Left hindlimb (tissue), 1 donor: ENCODE measurements around the gene ZNF581.

Experiments used
- DNase-seq: peaks from one replicate; pipeline ENCODE4 v3.0.0-alpha.2; 2018

Gene ZNF581

DNA sequence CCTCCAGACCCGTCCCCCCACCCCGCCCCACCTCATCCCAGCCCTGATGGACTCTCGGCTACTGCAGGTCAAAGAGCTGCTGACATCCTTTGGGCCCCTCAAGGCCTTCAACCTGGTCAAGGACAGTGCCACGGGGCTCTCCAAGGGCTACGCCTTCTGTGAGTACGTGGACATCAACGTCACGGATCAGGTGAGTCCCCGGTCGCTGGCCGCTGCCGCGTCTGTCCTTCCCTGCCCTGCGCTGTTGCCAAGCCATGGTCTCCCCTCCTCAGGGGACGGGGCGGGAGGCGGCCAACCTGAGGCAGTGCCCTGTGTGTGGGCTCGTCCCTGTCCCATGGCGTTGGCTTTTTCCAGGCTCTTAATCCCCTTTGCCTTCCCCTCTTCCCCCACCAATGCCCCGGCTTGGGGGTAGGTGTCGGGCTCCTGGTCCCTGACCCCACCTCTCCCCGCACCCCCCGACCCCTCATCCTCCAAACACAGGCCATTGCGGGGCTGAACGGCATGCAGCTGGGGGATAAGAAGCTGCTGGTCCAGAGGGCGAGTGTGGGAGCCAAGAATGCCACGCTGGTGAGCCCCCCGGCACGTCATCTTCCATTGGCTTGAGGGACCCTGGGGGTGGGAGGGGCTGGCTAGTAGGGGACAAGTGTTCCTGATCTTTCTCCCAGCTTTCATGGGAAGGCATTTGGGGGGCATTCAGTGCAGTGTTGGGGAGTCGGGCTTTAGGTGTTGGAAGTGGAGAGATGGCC, 25.3 kb downstream of the ZNF581 start:
- no peak for DNase-seq

- no peak for DNase-seq
Measured at GRCh38 chr19:55669418-55670279, 26.2 kb downstream of the ZNF581 start.

DNA sequence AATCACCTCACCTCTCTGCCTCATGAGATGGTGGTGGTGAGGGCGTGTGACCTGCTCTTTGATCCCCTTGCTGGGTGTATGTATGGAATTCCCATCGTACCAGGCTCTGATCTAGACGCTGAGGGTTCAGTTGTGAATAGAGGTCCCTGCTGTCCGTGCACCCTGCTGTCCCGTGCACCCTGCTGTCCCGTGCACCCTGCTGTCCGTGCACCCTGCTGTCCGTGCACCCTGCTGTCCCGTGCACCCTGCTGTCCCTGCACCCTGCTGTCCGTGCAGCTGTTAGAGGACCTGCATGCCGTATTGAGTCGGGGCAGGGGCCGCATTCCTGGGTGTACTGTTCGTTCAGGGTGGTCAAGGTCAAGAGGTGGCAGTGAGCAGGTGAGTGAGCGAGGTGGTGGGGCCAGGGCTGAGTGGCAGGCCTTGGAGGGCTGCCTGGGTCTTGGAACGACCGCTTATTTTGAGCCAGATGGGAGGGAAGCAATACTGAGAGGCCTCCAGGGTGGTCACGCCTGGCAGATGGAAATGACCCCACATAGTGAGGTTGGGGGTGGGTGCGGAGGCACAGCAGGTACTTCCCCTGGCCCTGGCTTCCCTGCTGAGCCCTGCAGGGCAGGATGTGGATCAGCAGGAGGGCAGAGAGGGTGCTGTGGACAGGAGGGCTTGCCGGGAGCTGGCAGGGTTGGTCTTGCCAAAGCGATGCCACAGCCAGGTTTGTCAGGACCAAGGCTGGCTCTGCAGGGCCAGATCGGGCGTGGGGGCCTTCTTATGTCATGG, 27.0 kb downstream of the ZNF581 start:
- peak; percentile 75 for DNase-seq

GRCh38 chr19:55671054-55671378, 27.6 kb downstream of the ZNF581 start:
- no peak for DNase-seq

GRCh38 chr19:55672418-55672817, 29.0 kb downstream of the ZNF581 start:
- DNase-seq: no peak

DNA sequence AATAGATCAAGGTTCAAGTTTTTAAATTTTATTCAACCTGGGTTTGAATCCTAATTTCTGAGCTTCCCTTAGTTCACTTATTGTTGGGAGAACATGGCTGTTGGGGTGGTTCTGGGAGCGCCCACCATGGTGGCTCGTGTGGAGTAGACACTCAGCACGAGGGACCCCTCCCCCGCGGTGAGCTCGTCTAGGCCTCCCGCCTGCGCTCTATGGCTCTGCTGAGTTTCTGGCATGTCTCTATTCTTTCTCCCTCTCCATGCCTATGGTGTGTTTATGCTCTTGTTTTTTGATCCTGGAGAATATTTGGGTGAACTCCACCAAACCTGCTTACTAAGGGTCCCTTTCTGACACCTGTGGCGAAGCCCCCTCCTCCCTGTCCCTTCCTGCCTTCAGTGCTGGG, 30.0 kb downstream of the ZNF581 start:
- DNase-seq: no peak

GRCh38 chr19:55673889-55674288, 30.4 kb downstream of the ZNF581 start:
- no peak for DNase-seq

- DNase-seq: no peak
Measured at GRCh38 chr19:55674459-55674840, 31.0 kb downstream of the ZNF581 start.

- peak; percentile 97 for DNase-seq
Measured at GRCh38 chr19:55674841-55675660, 31.6 kb downstream of the ZNF581 start, which contains the start of gene EPN1. TSS of gene EPN1 (plus strand) at chr19:55675226. CDS start at chr19:55678628, 3,402 bp downstream.

GRCh38 chr19:55675661-55676354, 32.4 kb downstream of the ZNF581 start:
- DNase-seq: no peak

DNA sequence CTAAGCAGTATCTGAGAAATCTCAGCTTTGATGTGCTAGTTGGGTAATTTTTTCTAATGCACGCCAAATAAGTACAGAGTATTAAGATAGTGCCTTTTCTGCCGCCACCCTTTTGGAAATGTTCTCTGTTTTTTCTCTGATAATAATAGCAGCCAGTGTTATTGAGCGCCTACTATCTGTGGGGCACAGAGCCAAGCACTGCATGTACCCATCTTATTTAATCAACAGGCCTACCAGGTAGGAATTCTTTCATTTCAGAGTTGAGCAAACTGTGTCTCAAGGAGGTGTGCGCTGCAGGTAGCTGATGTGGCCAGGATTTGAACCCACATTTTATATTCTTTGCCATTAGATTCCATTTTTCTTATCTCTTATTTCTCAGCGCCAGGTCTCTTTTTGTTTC, 32.9 kb downstream of the ZNF581 start:
- no peak for DNase-seq

DNA sequence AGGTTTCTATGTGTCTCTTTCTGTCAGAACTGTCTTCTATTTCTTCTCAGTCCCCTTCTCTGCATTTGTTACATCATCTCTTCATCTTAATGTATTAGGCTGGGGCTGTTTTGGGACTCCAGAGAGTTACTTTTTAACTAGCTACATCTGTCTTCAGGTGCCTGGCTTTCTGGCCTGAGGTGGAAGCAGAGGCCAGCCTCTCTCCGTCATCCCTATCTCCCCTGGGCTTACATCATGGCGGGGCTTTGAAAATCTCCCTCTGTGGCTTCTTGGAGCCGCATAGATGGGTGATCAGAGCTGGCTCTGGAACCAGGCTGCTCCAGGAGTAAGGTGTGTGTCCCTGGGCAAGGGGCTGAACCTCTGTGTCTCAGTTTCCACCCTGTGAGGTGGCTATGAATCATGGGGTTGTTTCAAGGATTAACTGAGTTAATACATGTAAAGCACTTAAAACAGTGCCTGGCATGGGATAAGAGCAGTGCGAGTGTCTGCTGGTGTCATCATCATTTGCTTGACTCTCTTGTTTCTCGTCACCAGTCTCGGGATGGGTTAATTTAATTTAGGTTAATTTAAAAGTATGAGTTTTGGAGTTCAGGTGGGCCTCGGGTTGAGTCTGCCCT, 33.5 kb downstream of the ZNF581 start:
- DNase-seq: no peak

DNA sequence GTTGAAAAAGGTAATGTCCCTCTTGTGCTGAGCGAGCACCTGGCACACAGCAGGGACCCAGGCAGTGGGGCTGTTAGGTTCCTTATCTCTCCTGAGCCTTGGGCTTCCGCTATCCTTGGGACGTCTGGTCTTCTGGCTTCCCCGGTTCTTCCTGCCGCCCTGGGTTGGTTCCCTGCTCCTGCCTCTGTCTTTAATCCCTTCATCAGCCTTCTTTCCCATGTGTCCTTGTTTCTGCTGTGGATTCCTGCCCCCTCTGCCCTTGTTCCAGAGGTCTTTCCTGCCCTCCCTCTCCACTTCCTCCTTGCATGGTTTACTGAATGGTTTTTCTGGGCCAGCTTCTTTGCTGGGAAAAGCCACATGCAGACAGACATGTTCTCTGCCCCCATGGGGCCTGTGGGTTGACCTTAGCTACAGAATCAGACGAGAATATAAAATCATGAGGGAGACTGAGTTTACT, 34.2 kb downstream of the ZNF581 start:
- no peak for DNase-seq

GRCh38 chr19:55678121-55678671, 34.7 kb downstream of the ZNF581 start:
- DNase-seq: no peak

- no peak for DNase-seq
Measured at GRCh38 chr19:55679343-55680257, 36.2 kb downstream of the ZNF581 start.

- DNase-seq: no peak
Measured at GRCh38 chr19:55680339-55681130, 37.1 kb downstream of the ZNF581 start.

- DNase-seq: no peak
Measured at GRCh38 chr19:55681131-55682092, 38.0 kb downstream of the ZNF581 start.
